Prostate gland (tissue), 2 donors: ENCODE data around the gene GFI1. TPM values are rescaled to one million over a fixed set of nuclear protein-coding genes. Genes with fewer than 3 reads are reported as not detected.

Experiments used
- DNase-seq: peaks from one replicate; pipeline ENCODE4 v3.0.0-alpha.2; 2019; ENCODE audit warnings: low spot score
- H3K27ac ChIP-seq, 2 donors: fragments of 200-600 bp; sonication (generic); 2 replicates each; pipeline ENCODE4 v1.5.1; 2017 to 2019
- H3K27me3 ChIP-seq: fragments of 200-600 bp; sonication (generic); replicated peaks from 2 replicates; pipeline ENCODE4 v1.5.1; 2019; ENCODE audit not compliant: insufficient read depth
- H3K36me3 ChIP-seq, 2 donors: fragments of 200-600 bp; sonication (generic); 1 replicate in 1 of 2; 2 replicates in 1 of 2; pipeline versions ENCODE4 v1.5.1 to v1.8.1; 2017 to 2019
- H3K4me1 ChIP-seq: fragments of 200-600 bp; sonication (generic); replicated peaks from 2 replicates; pipeline ENCODE4 v1.5.1; 2019
- H3K4me3 ChIP-seq, 2 donors: fragments of 200-600 bp; sonication (generic); 2 replicates each; pipeline ENCODE4 v1.5.1; 2017 to 2019
- H3K9me3 ChIP-seq: fragments of 200-600 bp; sonication (generic); 2 replicates; pipeline ENCODE4 v1.5.1; 2017
- CTCF ChIP-seq, 4 experiments: fragments of 200-600 bp in 2 of 4; fragments of 450-650 bp in 2 of 4; sonication (generic) in 2 of 4; IDR thresholded peaks; 1 replicate in 3 of 4; 2 replicates in 1 of 4; pipeline ENCODE4 v1.5.1; 2016 to 2019; ENCODE audit warnings: antibody characterized with exemption in 4 of 4, mild to moderate bottlenecking in 2 of 4, moderate library complexity in 2 of 4
- POLR2A ChIP-seq: fragments of 450-650 bp; IDR thresholded peaks from one replicate; pipeline ENCODE4 v1.6.1; 2016; ENCODE audit warnings: antibody characterized with exemption, mild to moderate bottlenecking
- POLR2AphosphoS5 ChIP-seq: sonication (generic); formaldehyde crosslinking; IDR thresholded peaks from one replicate; pipeline ENCODE4 v1.6.1; 2017; ENCODE audit warnings: antibody characterized with exemption
- WGBS: methylation state at CpG from one replicate; pipeline ENCODE4 v1.1.5; 2018; 5-methylcytosine and 5-hydroxymethylcytosine counted together
- intact Hi-C: fragments of 100-400 bp; cut with DNase I; formaldehyde crosslinking; loops from one replicate; pipeline ENCODE4 v1.14.2; 2022
- total RNA-seq, 2 donors: library from RNA; depleted of rRNA; stranded (reverse); fragments of >200 nt; gene quantifications; one replicate each; pipeline ENCODE4 v1.1.0, GENCODE V29; 2016

Gene GFI1
- total RNA-seq, 2 donors from 2014 or later = 0.32 to 2.1 TPM

- Histone ChIP-seq H3K27me3 (no peaks in the 10 kb centered on the region), H3K4me3 (no peak overlapping the region), H3K36me3 (no peaks in the 10 kb centered on the region), H3K27ac (no peak overlapping the region), H3K4me1 (no peaks in the 10 kb centered on the region), H3K9me3 (no peaks in the 10 kb centered on the region)
- intact Hi-C loops = no loop called here
- DNase-seq = no peak
- TF ChIP-seq POLR2AphosphoS5 = no peak
- no peak for TF ChIP-seq CTCF (IDR thresholded peaks at IDR 0.05)
- no peak for TF ChIP-seq POLR2A
- WGBS = 96% methylated on average over 1 of the region's 1 CpG
Observed at GRCh38 chr1:92516574-92516973, 29.8 kb upstream of the GFI1 start.

GRCh38 chr1:92515796-92516201 is 29.1 kb upstream of the GFI1 start:
- Histone ChIP-seq H3K9me3 (no peaks in the 10 kb centered on the region), H3K4me1 (no peaks in the 10 kb centered on the region), H3K27me3 (no peaks in the 10 kb centered on the region), H3K27ac (no peak overlapping the region), H3K36me3 (no peaks in the 10 kb centered on the region), H3K4me3 (no peak overlapping the region)
- no peak for TF ChIP-seq POLR2AphosphoS5
- no peak for TF ChIP-seq POLR2A
- TF ChIP-seq CTCF (IDR thresholded peaks at IDR 0.05) = no peak
- intact Hi-C loops = no loop called here
- 87% methylated on average over 3 of the region's 3 CpGs for WGBS
- no peak for DNase-seq

GRCh38 chr1:92511541-92511940 is 24.8 kb upstream of the GFI1 start:
- WGBS = 91% methylated on average over 4 of the region's 4 CpGs
- Histone ChIP-seq H3K27ac (no peak overlapping the region), H3K9me3 (no peaks in the 10 kb centered on the region), H3K36me3 (no peaks in the 10 kb centered on the region), H3K4me1 (no peaks in the 10 kb centered on the region), H3K4me3 (no peak overlapping the region), H3K27me3 (no peaks in the 10 kb centered on the region)
- no peak for DNase-seq
- intact Hi-C loops = no loop called here
- TF ChIP-seq POLR2A (no peak), CTCF (IDR thresholded peaks at IDR 0.05) (no peak), POLR2AphosphoS5 (no peak)

- 97% methylated on average over 1 of the region's 1 CpG for WGBS
- Histone ChIP-seq H3K4me3 (no peak overlapping the region), H3K27ac (no peak overlapping the region), H3K27me3 (no peaks in the 10 kb centered on the region), H3K4me1 (no peaks in the 10 kb centered on the region), H3K9me3 (no peaks in the 10 kb centered on the region), H3K36me3 (no peaks in the 10 kb centered on the region)
- no peak for TF ChIP-seq CTCF (IDR thresholded peaks at IDR 0.05)
- TF ChIP-seq POLR2AphosphoS5 = no peak
- no peak for TF ChIP-seq POLR2A
- intact Hi-C loops = no loop called here
- no peak for DNase-seq
Observed at GRCh38 chr1:92509619-92510018, 22.9 kb upstream of the GFI1 start.

- H3K4me3 ChIP-seq = no peak overlapping the region
- intact Hi-C loops = no loop called here
- WGBS = 57% methylated on average over 6 of the region's 6 CpGs
Observed at GRCh38 chr1:92505015-92505692, 18.4 kb upstream of the GFI1 start.

More at GRCh38 chr1:92505015-92505692, 18.4 kb upstream of the GFI1 start:
- no peaks in the 10 kb centered on the region for H3K4me1 ChIP-seq
- H3K9me3 ChIP-seq = no peaks in the 10 kb centered on the region
- TF ChIP-seq POLR2A = no peak
- no peak for TF ChIP-seq CTCF (IDR thresholded peaks at IDR 0.05)
- no peak for TF ChIP-seq POLR2AphosphoS5
- DNase-seq = no peak
- no peaks in the 10 kb centered on the region for H3K27me3 ChIP-seq
- H3K36me3 ChIP-seq = no peaks in the 10 kb centered on the region
- H3K27ac ChIP-seq = no peak overlapping the region
